Astrocyte (in vitro differentiated cells and primary cell): ENCODE measurements around the gene SNAP29. TPM values are rescaled to one million over a fixed set of nuclear protein-coding genes. Genes with fewer than 3 reads are reported as not detected.
"Not testable (repeated sequence)": the region's sequence is repeated elsewhere in the genome, so short reads cannot be mapped to it uniquely, and the experiment has no call there.

Experiments used
- DNase-seq: peaks from one replicate; pipeline ENCODE4 v3.0.0-alpha.2; 2010; ENCODE audit warnings: low read depth
- FAIRE-seq: peaks from 2 replicates; lab custom pipeline; 2011; peaks lifted over from hg19 to GRCh38; lab: Jason Lieb, UNC
- H2AFZ ChIP-seq: 2 replicates; pipeline ENCODE4 v1.6.0; 2012; ENCODE audit warnings: low read depth, low read length, inconsistent platforms
- H3K27ac ChIP-seq: 2 replicates; pipeline ENCODE4 v1.5.1; 2011; ENCODE audit warnings: low read depth, low read length, inconsistent platforms
- H3K27me3 ChIP-seq: 2 replicates; pipeline ENCODE4 v1.6.0; 2011; ENCODE audit warnings: low read length, inconsistent platforms; ENCODE audit not compliant: insufficient read depth
- H3K36me3 ChIP-seq: 2 replicates; pipeline ENCODE4 v1.5.1; 2011; ENCODE audit warnings: low read length, inconsistent platforms; ENCODE audit not compliant: insufficient read depth
- H3K4me1 ChIP-seq: 2 replicates; pipeline ENCODE4 v1.5.1; 2011; ENCODE audit warnings: low read length, inconsistent platforms; ENCODE audit not compliant: insufficient read depth
- H3K4me2 ChIP-seq: 2 replicates; pipeline ENCODE4 v1.6.0; 2012; ENCODE audit warnings: low read length, inconsistent platforms
- H3K4me3 ChIP-seq: 2 replicates; pipeline ENCODE4 v1.5.1; 2011; ENCODE audit warnings: low read depth, mild to moderate bottlenecking, low read length, inconsistent platforms; ENCODE audit not compliant: insufficient read depth
- H3K79me2 ChIP-seq: 2 replicates; pipeline ENCODE4 v1.6.0; 2012; ENCODE audit warnings: mild to moderate bottlenecking, low read length, inconsistent platforms; ENCODE audit not compliant: insufficient read depth
- H3K9ac ChIP-seq: 2 replicates; pipeline ENCODE4 v1.6.0; 2012; ENCODE audit warnings: mild to moderate bottlenecking, low read length, inconsistent platforms
- H3K9me3 ChIP-seq: 2 replicates; pipeline ENCODE4 v1.5.1; 2012; ENCODE audit warnings: low read depth, mild to moderate bottlenecking, low read length, inconsistent platforms; ENCODE audit not compliant: insufficient read depth
- H4K20me1 ChIP-seq: 2 replicates; pipeline ENCODE4 v1.6.0; 2012; ENCODE audit warnings: low read length, inconsistent platforms; ENCODE audit not compliant: insufficient read depth
- H3K27ac Mint-ChIP-seq: one replicate; pipeline ENCODE4 v1.8.0; 2021; ENCODE audit warnings: mild to moderate bottlenecking, mixed read lengths; ENCODE audit not compliant: unreplicated experiment
- H3K27me3 Mint-ChIP-seq: one replicate; pipeline ENCODE4 v1.8.0; 2021; ENCODE audit warnings: low read depth, mixed read lengths; ENCODE audit not compliant: unreplicated experiment
- H3K36me3 Mint-ChIP-seq: one replicate; pipeline ENCODE4 v1.8.0; 2021; ENCODE audit warnings: low read depth, mixed read lengths; ENCODE audit not compliant: unreplicated experiment
- H3K4me1 Mint-ChIP-seq: one replicate; pipeline ENCODE4 v1.8.0; 2021; ENCODE audit warnings: low read depth, mixed read lengths; ENCODE audit not compliant: unreplicated experiment
- H3K4me3 Mint-ChIP-seq: one replicate; pipeline ENCODE4 v1.8.0; 2021; ENCODE audit warnings: mild to moderate bottlenecking, moderate library complexity, mixed read lengths; ENCODE audit not compliant: unreplicated experiment
- H3K9me3 Mint-ChIP-seq: one replicate; pipeline ENCODE4 v1.8.0; 2021; ENCODE audit warnings: mild to moderate bottlenecking, mixed read lengths; ENCODE audit not compliant: unreplicated experiment
- EZH2 ChIP-seq: IDR thresholded peaks from 2 replicates; pipeline ENCODE4 v1.6.1; 2012; ENCODE audit warnings: mild to moderate bottlenecking, low read length, inconsistent platforms; ENCODE audit not compliant: insufficient read depth
- total RNA-seq: library from RNA; stranded (reverse); gene quantifications from 2 replicates; pipeline ENCODE4 v1.2.1, GENCODE V29; 2021
- TF ChIP-seq, protein P1 (sequence below): IDR thresholded peaks from 2 replicates; pipeline ENCODE4 v1.5.1; 2011; ENCODE audit warnings: low read depth, mild to moderate bottlenecking, inconsistent platforms, low read length, moderate library complexity; ENCODE audit not compliant: insufficient read depth

Gene SNAP29
- total RNA-seq, 1 donor from 2014 or later, result 19.6 TPM

DNA sequence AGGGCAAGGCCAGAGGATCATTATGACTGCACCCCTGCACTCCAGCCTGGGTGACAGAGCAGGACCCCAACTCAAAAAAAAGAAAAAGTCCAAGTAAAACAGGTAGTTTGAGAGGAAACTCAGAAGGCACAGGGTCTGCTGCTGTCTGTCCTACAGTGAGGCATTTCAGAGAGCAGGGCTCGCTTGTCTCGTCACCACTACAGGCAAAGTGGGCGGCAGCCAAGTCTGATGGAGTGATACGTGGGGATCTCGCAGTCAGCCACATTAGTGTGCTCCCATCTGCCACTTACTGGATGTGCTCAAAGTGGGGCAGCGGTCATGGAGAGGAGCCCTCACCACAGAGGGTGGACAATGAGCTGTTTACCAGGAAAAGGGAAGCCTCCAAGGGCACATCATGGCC, 42.2 kb upstream of the SNAP29 start:
- Histone ChIP-seq H3K9ac (no peak overlapping the region), H3K4me1 (no peaks in the 10 kb centered on the region), H3K4me2 (no peak overlapping the region), H2AFZ (no peak overlapping the region), H3K9me3 (no peaks in the 10 kb centered on the region), H3K27ac (no peak overlapping the region), H3K79me2 (no peaks in the 10 kb centered on the region), H3K27me3 (no peaks in the 10 kb centered on the region), H3K36me3 (peaks cover 28% of the 10 kb centered on the region), H3K4me3 (no peak overlapping the region), H4K20me1 (no peaks in the 10 kb centered on the region)
- FAIRE-seq (no peak), DNase-seq (no peak)
- Mint-ChIP-seq H3K36me3 (peaks cover 5% of the 10 kb centered on the region), H3K27me3 (no peaks in the 10 kb centered on the region), H3K4me1 (no peaks in the 10 kb centered on the region), H3K27ac (no peak overlapping the region), H3K9me3 (no peaks in the 10 kb centered on the region), H3K4me3 (no peak overlapping the region)
- TF ChIP-seq EZH2, result no peak
- TF ChIP-seq, protein P1, sequence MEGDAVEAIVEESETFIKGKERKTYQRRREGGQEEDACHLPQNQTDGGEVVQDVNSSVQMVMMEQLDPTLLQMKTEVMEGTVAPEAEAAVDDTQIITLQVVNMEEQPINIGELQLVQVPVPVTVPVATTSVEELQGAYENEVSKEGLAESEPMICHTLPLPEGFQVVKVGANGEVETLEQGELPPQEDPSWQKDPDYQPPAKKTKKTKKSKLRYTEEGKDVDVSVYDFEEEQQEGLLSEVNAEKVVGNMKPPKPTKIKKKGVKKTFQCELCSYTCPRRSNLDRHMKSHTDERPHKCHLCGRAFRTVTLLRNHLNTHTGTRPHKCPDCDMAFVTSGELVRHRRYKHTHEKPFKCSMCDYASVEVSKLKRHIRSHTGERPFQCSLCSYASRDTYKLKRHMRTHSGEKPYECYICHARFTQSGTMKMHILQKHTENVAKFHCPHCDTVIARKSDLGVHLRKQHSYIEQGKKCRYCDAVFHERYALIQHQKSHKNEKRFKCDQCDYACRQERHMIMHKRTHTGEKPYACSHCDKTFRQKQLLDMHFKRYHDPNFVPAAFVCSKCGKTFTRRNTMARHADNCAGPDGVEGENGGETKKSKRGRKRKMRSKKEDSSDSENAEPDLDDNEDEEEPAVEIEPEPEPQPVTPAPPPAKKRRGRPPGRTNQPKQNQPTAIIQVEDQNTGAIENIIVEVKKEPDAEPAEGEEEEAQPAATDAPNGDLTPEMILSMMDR, result no peak

DNA sequence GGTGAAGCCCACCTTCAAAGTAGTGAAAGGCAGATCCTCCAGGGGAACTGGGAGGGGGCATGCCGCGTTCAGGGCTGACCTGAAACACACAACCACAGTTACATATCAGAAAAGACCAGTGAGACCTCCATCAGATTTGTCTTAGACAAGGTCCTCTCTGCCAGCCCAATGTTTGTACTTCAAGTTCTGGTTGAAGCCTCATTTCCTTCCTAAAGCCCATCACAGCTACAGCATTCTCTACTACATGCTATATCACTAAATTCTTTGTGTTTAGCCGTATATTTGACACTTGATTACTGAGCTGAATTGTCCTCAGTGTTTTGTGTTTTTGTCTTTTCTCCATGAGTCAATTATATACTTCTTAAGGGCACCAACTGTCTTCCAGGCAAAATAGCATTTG, 40.3 kb upstream of the SNAP29 start:
- H3K27me3 Mint-ChIP-seq, result no peaks in the 10 kb centered on the region
- Histone ChIP-seq H2AFZ (no peak overlapping the region), H3K9ac (no peak overlapping the region), H3K4me1 (no peaks in the 10 kb centered on the region), H3K27ac (no peak overlapping the region), H3K36me3 (peaks cover 21% of the 10 kb centered on the region), H3K79me2 (no peaks in the 10 kb centered on the region), H3K4me2 (no peak overlapping the region), H3K4me3 (no peak overlapping the region), H4K20me1 (no peaks in the 10 kb centered on the region), H3K27me3 (no peaks in the 10 kb centered on the region), H3K9me3 (no peaks in the 10 kb centered on the region)
- H3K36me3 Mint-ChIP-seq, result peaks cover 3% of the 10 kb centered on the region
- no peak for TF ChIP-seq EZH2
- TF ChIP-seq, protein P1, result no peak
- no peaks in the 10 kb centered on the region for H3K9me3 Mint-ChIP-seq
- DNase-seq, result no peak
- H3K4me1 Mint-ChIP-seq, result no peaks in the 10 kb centered on the region
- no peak overlapping the region for H3K4me3 Mint-ChIP-seq
- no peak for FAIRE-seq
- H3K27ac Mint-ChIP-seq, result no peak overlapping the region

DNA sequence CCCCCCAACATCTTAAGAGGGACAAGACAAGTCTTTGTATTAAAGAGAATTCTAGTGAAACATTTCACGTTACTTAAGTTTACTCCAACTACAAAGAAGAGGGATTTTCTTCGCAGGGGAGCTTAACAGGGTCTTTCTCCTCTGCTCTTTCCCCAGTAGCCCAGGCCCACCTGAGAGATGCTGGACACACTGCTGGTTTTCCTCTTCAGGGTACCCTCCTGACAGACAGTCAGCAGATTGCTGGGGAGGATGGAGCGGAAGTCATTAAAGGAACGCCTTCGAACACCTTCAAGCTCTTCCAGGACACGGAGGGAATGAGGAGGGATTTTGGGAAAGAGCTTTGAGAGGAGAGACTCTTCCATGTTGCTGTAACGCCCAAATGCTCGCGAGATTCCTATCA, 39.3 kb upstream of the SNAP29 start:
- H3K4me1 Mint-ChIP-seq, result no peaks in the 10 kb centered on the region
- H3K4me1 ChIP-seq, result no peaks in the 10 kb centered on the region
- H3K4me3 Mint-ChIP-seq, result no peak overlapping the region
- TF ChIP-seq, protein P1, result no peak
- TF ChIP-seq EZH2, result no peak
- H3K27ac ChIP-seq, result no peak overlapping the region
- peaks cover 3% of the 10 kb centered on the region for H3K36me3 Mint-ChIP-seq
- no peak overlapping the region for H2AFZ ChIP-seq
- no peaks in the 10 kb centered on the region for H4K20me1 ChIP-seq
- DNase-seq (no peak), FAIRE-seq (no peak)
- no peaks in the 10 kb centered on the region for H3K27me3 ChIP-seq
- H3K9me3 Mint-ChIP-seq, result no peaks in the 10 kb centered on the region
- H3K27ac Mint-ChIP-seq, result no peak overlapping the region
- H3K4me3 ChIP-seq, result no peak overlapping the region
- no peak overlapping the region for H3K9ac ChIP-seq
- H3K79me2 ChIP-seq, result no peaks in the 10 kb centered on the region
- H3K9me3 ChIP-seq, result no peaks in the 10 kb centered on the region
- no peaks in the 10 kb centered on the region for H3K27me3 Mint-ChIP-seq
- H3K4me2 ChIP-seq, result no peak overlapping the region
- peaks cover 24% of the 10 kb centered on the region for H3K36me3 ChIP-seq

DNA sequence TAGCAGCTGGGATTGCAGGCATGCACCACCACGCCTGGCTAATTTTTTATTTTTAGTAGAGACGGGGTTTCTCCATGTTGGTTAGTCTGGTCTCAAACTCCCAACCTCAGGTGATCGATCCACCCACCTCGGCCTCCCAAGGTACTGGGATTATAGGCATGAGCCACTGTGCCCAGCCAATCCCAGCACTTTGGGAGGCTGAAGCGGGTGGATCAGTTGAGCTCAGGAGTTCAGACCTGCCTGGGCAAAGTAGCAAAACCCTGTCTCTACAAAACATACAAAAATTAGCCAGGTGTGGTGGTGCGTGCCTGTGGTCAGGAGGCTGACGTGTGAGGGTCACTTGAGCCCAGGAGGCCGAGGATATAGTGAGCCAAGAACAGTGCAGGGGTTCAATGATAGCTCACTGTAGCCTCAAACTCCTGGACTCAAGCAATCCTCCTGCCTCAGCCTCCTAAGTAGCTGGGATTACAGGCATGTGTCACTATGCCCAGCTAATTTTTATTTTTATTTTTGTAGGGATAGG, 37.0 kb upstream of the SNAP29 start:
- not testable (repeated sequence) for H3K4me1 Mint-ChIP-seq, H3K27ac Mint-ChIP-seq, H3K4me3 ChIP-seq, H3K4me1 ChIP-seq, H3K9me3 Mint-ChIP-seq, H3K9me3 ChIP-seq, H3K27me3 ChIP-seq, H3K36me3 Mint-ChIP-seq, H3K4me2 ChIP-seq, H3K9ac ChIP-seq, H3K4me3 Mint-ChIP-seq, H3K27me3 Mint-ChIP-seq, H2AFZ ChIP-seq, H3K27ac ChIP-seq, FAIRE-seq, DNase-seq, H3K79me2 ChIP-seq, H4K20me1 ChIP-seq
- H3K36me3 ChIP-seq, result peaks cover 21% of the 10 kb centered on the region
